ENCODE measurements around the gene DAP.

DAP gene

DNA sequence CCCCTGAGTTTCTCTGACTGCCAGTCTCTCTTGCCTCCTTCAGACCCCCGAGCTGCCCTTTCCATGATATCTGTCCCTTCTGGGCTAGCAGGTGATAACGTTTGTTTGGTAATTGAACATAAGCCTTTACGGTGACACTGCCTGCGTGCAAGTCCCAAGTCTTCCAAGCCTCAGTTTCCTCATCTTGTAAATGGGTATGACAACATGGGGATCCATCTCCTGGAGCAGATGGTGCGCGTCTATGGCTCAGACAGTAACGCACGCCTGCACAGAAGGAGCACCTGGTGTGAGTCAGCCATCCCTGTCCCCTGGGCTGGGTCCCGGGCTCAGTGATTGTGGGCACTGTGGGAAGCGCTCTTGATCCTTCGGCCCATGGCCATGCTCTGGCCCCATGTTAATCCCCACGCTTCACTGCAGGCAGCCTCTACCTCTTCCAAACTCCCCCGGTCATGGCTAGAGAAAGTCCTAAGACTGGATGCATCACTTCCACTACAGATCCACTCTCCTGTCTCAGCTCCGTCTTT is 85.8 kb downstream of the DAP start:
- TF ChIP-seq CSDC2 (CRISPR knock-in tag; IDR thresholded peaks at IDR 0.05) (no peak), ZNF70 (CRISPR knock-in tag; IDR thresholded peaks at IDR 0.05) (no peak), SNAI2 (CRISPR knock-in tag; IDR thresholded peaks at IDR 0.05) (no peak), GLIS3 (CRISPR knock-in tag; IDR thresholded peaks at IDR 0.05) (no peak), ZFP30 (CRISPR knock-in tag; IDR thresholded peaks at IDR 0.05) (no peak)
- TF ChIP-seq, protein P1, sequence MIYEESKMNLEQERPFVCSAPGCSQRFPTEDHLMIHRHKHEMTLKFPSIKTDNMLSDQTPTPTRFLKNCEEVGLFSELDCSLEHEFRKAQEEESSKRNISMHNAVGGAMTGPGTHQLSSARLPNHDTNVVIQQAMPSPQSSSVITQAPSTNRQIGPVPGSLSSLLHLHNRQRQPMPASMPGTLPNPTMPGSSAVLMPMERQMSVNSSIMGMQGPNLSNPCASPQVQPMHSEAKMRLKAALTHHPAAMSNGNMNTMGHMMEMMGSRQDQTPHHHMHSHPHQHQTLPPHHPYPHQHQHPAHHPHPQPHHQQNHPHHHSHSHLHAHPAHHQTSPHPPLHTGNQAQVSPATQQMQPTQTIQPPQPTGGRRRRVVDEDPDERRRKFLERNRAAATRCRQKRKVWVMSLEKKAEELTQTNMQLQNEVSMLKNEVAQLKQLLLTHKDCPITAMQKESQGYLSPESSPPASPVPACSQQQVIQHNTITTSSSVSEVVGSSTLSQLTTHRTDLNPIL (CRISPR knock-in tag; IDR thresholded peaks at IDR 0.05; ENCODE audit: low read depth), result no peak
- ATAC-seq, result peak; percentile 8; the same call in 1 of the 3 replicates

DNA sequence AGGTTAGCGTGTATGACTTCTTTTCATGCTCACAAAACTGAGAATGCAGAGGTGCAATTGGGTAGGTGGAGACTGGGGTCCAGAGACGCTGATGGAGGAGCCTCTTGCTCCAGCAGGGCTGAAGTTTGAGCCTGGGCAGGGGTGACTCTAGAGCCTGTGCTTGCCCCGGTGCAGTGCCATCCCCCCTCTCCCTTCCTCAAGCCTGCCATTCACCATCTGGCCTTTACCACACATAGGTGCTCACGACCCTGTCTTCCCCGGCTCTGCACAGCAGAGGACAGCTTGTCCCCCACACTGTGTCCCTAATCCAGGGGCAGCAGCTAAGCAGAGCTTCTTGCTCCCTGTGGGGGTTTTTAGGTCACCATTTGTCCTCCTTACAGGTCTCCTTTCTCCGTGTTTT is 86.5 kb downstream of the DAP start:
- peak; percentile 19 for ATAC-seq
- no peak for TF ChIP-seq CSDC2 (CRISPR knock-in tag; IDR thresholded peaks at IDR 0.05)
- TF ChIP-seq, protein P2, sequence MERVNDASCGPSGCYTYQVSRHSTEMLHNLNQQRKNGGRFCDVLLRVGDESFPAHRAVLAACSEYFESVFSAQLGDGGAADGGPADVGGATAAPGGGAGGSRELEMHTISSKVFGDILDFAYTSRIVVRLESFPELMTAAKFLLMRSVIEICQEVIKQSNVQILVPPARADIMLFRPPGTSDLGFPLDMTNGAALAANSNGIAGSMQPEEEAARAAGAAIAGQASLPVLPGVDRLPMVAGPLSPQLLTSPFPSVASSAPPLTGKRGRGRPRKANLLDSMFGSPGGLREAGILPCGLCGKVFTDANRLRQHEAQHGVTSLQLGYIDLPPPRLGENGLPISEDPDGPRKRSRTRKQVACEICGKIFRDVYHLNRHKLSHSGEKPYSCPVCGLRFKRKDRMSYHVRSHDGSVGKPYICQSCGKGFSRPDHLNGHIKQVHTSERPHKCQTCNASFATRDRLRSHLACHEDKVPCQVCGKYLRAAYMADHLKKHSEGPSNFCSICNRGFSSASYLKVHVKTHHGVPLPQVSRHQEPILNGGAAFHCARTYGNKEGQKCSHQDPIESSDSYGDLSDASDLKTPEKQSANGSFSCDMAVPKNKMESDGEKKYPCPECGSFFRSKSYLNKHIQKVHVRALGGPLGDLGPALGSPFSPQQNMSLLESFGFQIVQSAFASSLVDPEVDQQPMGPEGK (CRISPR knock-in tag; IDR thresholded peaks at IDR 0.05; ENCODE audit: borderline replicate concordance), result no peak
- TF ChIP-seq ISL1 (CRISPR knock-in tag; IDR thresholded peaks at IDR 0.05), result no peak
- TF ChIP-seq ESRRG (CRISPR knock-in tag; IDR thresholded peaks at IDR 0.05), result no peak
- no peak for TF ChIP-seq ZFP30 (CRISPR knock-in tag; IDR thresholded peaks at IDR 0.05)
- no peak for TF ChIP-seq ZNF70 (CRISPR knock-in tag; IDR thresholded peaks at IDR 0.05)

DNA sequence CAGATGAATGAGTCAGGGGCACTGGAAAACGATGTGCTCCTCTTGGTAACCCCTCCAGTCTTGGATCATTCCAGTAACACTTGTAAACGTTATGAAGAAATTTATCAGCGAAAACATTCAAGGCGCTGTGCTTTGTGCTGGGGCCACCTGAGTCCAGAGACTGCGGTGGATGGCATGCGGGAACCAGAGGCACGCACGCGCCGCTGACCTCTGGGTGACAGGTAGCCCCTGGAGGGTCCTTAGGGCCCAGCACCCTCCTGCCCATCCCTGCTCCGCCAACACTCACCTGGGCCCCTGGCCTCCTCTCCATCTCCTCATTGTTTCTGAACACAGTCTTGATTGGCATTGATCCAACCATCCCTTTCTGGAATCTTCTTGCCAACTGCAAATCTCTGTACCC is 86.9 kb downstream of the DAP start:
- TF ChIP-seq ZFP3 (CRISPR knock-in tag; IDR thresholded peaks at IDR 0.05) (no peak), ARNTL (CRISPR knock-in tag; IDR thresholded peaks at IDR 0.05; ENCODE audit: borderline replicate concordance, low read depth) (no peak), PPARA (CRISPR knock-in tag; IDR thresholded peaks at IDR 0.05; ENCODE audit: borderline replicate concordance) (no peak), TOX (CRISPR knock-in tag; IDR thresholded peaks at IDR 0.05; ENCODE audit: borderline replicate concordance) (no peak), GLIS3 (CRISPR knock-in tag; IDR thresholded peaks at IDR 0.05) (no peak), SNAI2 (CRISPR knock-in tag; IDR thresholded peaks at IDR 0.05) (no peak)
- TF ChIP-seq, protein P3, sequence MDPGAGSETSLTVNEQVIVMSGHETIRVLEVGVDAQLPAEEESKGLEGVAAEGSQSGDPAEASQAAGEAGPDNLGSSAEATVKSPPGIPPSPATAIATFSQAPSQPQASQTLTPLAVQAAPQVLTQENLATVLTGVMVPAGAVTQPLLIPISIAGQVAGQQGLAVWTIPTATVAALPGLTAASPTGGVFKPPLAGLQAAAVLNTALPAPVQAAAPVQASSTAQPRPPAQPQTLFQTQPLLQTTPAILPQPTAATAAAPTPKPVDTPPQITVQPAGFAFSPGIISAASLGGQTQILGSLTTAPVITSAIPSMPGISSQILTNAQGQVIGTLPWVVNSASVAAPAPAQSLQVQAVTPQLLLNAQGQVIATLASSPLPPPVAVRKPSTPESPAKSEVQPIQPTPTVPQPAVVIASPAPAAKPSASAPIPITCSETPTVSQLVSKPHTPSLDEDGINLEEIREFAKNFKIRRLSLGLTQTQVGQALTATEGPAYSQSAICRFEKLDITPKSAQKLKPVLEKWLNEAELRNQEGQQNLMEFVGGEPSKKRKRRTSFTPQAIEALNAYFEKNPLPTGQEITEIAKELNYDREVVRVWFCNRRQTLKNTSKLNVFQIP (CRISPR knock-in tag; IDR thresholded peaks at IDR 0.05; ENCODE audit: borderline replicate concordance, low read depth), result no peak
- ATAC-seq, result no peak

DNA sequence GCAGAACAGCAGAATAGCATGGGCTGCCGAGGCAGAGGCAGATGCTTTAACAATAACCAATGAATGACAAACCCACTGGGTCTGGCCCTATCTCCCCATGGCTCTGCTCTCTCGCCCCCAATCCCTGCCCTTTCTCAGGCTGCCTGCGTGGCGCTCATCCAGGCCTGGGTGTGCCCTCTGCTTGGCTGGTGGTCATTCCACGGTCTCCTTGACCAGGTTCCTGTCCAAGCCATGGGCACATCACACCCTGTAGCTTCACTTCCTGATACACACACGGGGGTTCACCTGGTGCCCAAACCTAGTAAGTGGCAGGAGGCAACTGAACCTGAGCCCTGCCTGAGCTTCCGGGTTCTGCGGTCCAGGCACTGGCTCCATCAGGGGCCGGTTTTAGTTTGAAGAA is 87.6 kb downstream of the DAP start:
- ATAC-seq, result no peak
- TF ChIP-seq, protein P4, sequence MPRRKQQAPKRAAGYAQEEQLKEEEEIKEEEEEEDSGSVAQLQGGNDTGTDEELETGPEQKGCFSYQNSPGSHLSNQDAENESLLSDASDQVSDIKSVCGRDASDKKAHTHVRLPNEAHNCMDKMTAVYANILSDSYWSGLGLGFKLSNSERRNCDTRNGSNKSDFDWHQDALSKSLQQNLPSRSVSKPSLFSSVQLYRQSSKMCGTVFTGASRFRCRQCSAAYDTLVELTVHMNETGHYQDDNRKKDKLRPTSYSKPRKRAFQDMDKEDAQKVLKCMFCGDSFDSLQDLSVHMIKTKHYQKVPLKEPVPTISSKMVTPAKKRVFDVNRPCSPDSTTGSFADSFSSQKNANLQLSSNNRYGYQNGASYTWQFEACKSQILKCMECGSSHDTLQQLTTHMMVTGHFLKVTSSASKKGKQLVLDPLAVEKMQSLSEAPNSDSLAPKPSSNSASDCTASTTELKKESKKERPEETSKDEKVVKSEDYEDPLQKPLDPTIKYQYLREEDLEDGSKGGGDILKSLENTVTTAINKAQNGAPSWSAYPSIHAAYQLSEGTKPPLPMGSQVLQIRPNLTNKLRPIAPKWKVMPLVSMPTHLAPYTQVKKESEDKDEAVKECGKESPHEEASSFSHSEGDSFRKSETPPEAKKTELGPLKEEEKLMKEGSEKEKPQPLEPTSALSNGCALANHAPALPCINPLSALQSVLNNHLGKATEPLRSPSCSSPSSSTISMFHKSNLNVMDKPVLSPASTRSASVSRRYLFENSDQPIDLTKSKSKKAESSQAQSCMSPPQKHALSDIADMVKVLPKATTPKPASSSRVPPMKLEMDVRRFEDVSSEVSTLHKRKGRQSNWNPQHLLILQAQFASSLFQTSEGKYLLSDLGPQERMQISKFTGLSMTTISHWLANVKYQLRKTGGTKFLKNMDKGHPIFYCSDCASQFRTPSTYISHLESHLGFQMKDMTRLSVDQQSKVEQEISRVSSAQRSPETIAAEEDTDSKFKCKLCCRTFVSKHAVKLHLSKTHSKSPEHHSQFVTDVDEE (CRISPR knock-in tag; IDR thresholded peaks at IDR 0.05), result no peak
- TF ChIP-seq, protein P1 (CRISPR knock-in tag; IDR thresholded peaks at IDR 0.05; ENCODE audit: low read depth), result no peak
- TF ChIP-seq BACH2 (CRISPR knock-in tag; IDR thresholded peaks at IDR 0.05; ENCODE audit: borderline replicate concordance) (no peak), RARB (CRISPR knock-in tag; IDR thresholded peaks at IDR 0.05) (no peak), OSR1 (CRISPR knock-in tag; IDR thresholded peaks at IDR 0.05) (no peak), ISL1 (CRISPR knock-in tag; IDR thresholded peaks at IDR 0.05) (no peak), TOX (CRISPR knock-in tag; IDR thresholded peaks at IDR 0.05; ENCODE audit: borderline replicate concordance) (no peak), PPARA (CRISPR knock-in tag; IDR thresholded peaks at IDR 0.05; ENCODE audit: borderline replicate concordance) (no peak), SNAI2 (CRISPR knock-in tag; IDR thresholded peaks at IDR 0.05) (no peak), ZNF565 (CRISPR knock-in tag; conservative IDR thresholded peaks at IDR 0.05; ENCODE audit: low read depth) (no peak), TCF4 (CRISPR knock-in tag; IDR thresholded peaks at IDR 0.05; ENCODE audit: borderline replicate concordance) (no peak), GLIS3 (CRISPR knock-in tag; IDR thresholded peaks at IDR 0.05) (no peak), ESRRG (CRISPR knock-in tag; IDR thresholded peaks at IDR 0.05) (no peak)
- TF ChIP-seq, protein P3 (CRISPR knock-in tag; IDR thresholded peaks at IDR 0.05; ENCODE audit: borderline replicate concordance, low read depth), result no peak
- TF ChIP-seq, protein P2 (CRISPR knock-in tag; IDR thresholded peaks at IDR 0.05; ENCODE audit: borderline replicate concordance), result no peak

Data from SK-N-SH treated with all-trans-retinoic acid at 6 μM for 48 hours (cell line).